NCI-H1436 (cell line): Measurements from ENCODE around the gene ALPL.
"Not testable (repeated sequence)": the region's sequence is repeated elsewhere in the genome, so short reads cannot be mapped to it uniquely, and the experiment has no call there.

Experiments
- DNase-seq: peaks from one replicate; lab custom pipeline; 2025; lab: John Stamatoyannopoulos, UW

ALPL gene

GRCh38 chr1:21509351-21510112, at the start of gene ALPL:
Gene ALPL, plus strand, starts transcription at chr1:21509423. Its CDS starts 44,659 bp downstream, at chr1:21554082.
- no peak for DNase-seq

DNA sequence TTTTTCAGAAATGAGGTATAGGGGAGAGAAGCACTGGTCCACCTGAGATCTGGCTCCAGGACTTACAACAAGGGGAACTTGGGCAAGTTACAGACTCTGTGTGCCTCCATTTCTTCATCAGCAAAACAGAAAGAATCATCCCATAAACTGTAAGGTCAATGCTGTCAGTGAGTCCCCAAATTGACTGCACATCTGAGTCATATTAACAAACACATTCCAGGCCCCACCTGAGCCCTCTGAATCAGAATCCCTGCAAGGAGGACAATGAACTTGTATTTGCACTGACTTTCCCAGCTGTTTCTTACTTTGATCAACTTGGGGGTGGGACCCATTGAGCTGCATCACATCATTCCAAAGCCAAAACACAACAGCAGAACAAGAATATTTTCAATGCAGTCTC, 44.1 kb upstream of the ALPL start:
- DNase-seq, result not testable (repeated sequence)

DNA sequence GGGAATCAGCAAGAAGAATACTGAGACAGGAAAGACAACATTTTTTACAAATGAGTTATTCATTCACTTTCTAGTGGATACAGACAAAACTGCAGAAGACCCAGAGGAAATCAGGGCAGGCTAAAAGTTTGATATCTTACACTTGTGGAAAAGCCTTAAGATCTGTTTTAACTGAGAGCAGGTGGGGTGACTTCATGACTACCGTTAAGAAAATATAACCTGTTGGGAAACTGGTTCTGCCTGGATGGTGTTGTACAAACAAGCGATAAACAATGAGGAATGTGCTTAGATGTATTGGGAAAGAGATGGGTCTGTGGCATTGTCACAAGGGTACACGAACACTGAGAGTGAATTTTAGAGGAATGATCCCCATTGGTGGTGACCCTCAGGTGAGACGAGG, 41.3 kb upstream of the ALPL start:
- DNase-seq, result not testable (repeated sequence)

DNA sequence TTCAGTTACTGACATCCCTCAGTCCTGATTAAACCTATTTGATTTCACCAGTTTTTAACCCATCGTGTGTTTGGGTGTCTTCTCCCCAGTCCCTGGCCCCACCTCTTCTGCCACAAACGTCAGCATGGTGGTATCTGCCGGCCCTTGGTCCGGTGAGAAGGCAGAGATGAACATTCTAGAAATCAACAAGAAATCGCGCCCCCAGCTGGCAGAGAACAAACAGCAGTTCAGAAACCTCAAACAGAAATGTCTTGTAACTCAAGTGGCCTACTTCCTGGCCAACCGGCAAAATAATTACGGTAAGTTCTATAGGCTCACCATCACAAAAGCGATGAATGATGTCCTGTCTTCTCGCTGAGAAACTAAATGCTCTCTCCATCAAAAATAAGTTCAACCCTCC, 40.6 kb upstream of the ALPL start:
- DNase-seq, result no peak

DNA sequence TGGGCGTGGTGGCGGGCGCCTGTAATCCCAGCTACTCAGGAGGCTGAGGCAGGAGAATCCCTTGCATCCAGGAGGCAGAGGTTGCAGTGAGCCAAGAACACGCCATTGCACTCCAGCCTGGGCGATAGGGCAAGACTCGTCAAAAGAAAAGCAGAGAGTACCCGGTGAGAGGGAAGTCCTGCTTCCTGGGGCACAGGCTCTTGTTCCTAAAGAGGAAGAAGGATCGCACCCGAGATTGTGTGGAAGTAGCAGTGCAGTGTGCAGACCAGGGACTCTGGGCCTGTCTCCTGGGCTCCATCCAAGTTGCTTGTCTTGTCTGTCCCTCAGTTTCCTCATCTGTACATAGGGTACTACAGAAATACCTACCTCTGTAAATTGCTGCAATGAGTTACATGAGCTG, 39.6 kb upstream of the ALPL start:
- no peak for DNase-seq

DNA sequence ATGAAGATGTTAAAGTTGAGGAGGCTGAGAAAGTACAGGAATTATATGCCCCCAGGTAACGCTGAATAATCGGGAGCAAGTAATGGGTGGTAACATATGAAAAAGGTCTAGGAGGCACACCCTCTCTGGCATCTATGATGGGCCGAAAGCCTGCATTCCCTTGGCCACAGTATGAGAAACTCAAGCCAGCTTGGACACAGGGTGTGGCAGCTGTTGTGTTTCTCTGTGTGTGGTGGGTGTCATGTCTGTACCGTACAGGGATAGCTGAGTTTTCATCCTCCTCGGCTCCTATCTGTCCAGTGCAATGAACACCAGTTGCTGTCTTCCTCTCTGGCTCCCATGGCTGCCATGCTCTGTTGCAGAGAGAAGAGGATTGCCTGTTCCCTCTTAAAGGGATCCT, 36.4 kb upstream of the ALPL start:
- DNase-seq, result no peak

GRCh38 chr1:21478356-21478755, 30.9 kb upstream of the ALPL start:
- DNase-seq, result no peak

DNA sequence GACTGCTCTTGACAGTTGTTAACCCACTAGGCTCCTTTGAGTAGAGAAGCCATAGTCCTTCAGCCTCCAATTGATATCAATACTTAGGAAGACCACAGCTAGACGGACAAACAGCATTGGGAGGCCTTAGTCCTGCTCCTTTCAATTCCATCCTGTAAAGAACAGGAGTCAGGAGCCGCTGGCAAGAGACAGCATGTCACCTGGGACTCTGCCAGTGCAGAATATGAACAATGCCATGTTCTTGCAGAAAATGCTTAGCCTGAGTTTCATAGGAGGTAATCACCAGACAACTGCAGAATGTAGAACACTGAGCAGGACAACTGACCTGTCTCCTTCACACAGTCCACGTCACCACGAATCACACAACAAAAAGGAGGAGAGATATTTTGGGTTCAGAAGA, 25.3 kb upstream of the ALPL start:
- not testable (repeated sequence) for DNase-seq

DNA sequence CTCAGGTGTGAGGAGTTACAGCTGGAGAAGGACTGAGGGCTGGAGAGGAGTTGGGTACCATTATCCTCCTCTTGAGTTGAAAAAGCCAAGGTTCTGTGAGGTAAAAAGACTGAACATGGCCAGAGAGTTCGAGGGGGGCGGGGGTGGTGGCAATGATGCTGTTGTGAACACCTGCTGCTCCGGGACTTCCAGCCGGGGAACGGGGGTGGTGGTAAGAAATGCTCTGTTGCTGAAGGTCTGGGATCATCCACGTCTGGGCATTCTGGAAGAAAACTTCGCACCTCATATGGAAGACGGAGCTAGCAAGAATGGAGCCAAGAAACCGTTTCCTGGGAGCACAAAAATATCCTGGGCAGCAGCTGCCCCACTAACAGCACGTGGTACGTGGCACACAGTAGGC, 20.1 kb upstream of the ALPL start:
- DNase-seq, result no peak

DNA sequence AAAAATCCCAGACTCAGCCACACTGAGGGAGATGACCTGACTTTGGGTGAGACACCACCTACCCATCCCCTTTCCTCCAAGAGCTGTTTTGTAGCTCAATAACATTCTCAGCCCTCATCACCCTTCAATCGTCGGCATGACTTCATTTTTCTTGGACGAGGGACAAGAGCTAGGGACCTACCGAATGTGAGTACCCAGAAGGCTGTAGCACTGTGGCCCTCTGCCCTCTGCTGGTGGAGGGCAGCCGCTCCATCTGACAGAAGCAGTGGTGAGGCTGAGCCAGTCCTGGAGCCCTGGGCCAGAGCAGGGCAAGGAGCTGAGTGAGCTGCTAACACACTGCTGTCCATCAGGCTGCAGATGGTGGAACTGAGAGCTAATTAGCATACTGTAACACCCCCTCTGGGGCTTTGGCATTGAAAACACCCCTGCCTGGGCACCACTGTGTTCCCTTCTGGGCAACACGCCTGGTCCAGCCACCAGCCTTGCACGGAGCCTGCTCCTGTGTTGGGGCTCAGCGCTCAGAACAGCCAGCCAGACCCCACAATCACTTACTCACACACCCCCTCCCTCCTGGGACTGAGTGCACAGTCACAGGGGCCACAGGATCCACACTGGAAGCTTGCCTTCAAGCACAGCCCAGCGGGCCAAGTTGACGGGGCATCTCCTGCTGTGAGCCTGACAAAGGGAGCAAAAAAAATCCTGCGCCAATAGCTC, 18.3 kb upstream of the ALPL start:
- no peak for DNase-seq

- DNase-seq, result peak; percentile 96
Measured at GRCh38 chr1:21491488-21492355, 17.5 kb upstream of the ALPL start.

DNA sequence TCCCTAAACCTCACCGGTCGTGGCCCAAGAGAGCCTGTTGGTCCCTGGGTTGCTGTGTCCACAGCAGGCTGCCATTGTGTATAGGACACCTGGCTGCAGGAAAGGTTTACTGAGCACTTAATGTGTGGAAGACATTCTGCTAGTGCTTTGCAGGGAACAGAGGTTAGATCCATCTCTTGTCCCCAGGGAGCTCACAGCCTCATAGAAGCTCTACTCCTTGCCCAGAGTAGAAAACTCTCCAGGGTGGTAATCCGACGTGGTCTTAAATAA, 16.9 kb upstream of the ALPL start:
- DNase-seq, result no peak

DNA sequence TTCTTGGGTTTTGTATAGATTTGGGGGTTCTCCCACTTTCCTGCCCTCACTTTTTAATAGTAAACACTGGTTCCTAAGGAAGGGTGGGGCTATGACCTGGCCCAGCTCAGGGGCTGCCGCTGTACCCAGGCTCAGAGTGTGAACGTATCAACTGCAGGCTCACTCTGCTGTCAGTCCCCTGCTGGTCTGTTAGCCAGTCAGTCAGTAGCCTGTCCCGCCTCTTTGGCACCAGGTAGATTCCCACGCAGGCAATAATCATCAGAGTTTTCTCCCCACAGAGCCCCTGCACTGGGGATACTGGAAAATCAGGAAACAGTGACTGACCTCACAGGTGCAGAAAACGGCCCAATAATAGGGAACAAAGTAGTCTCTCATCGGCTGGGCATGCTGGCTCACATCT, 15.0 kb upstream of the ALPL start:
- DNase-seq, result no peak

- no peak for DNase-seq
Measured at GRCh38 chr1:21495225-21495820, 13.9 kb upstream of the ALPL start.

DNA sequence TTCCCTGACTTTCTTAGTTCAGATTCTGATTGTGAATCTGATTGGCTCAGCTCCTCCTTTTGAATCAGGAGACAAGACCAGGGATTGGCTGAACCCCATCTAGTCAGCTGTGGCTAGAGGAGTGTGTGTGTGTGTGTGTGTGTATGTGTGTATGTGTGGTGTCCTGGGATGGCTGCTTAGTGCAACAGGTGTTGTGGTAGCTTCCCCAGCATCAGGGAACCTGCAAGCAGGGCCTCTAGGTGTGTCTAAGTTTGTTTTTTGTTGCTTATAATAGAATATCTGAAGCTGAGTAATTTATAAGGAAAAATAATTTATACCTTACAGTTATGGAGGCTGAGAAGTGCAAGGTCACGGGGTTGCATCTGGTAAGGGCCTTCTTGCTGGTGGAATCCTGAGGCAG, 13.2 kb upstream of the ALPL start:
- DNase-seq, result no peak

DNA sequence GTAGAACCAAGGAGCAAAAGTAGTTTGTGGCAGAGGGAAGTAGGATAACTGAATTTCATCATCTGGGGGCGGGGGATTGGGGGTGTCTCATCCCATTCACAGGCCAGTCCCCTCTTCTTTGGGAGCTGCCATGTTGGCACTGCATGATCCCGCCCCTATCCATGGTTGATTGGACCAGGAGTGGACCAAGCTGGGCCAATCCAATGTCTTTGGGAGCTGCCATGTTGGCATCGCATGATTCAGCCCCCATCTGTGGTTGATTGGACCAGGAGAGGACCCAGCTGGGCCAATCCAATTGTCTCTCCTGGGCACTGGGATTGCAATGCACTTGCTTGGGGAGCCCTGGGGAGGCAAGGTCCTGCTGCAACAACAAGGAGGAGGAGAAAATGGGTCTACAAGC, 12.3 kb upstream of the ALPL start:
- DNase-seq, result no peak

DNA sequence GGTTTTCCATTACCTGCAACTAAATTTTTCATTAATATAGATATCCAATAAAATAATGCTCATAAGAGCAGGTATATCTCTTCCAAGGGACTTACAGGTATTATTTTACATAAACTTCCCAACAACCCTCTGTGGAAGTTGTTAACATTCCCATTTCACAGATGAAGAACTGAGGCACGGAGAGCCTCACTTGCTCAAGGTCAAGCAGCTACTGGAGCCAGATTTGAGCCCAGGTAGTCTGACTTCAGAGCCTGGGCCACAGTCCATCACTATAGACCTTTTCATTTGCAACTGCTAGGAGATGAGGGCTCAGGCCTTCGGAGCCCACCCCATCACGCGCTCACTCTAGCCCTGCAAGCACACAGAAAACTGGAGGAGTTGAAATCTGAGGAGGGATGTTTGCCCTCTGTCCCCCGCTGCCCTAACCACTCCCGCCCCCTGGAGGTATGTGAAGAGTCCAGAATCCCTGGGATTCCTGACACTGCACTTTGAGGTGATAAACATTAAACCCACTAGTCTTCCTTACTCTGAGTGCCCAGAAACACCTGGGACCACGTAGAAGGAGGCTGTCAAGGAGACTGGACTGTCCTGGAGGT, 11.7 kb upstream of the ALPL start:
- DNase-seq, result no peak

DNA sequence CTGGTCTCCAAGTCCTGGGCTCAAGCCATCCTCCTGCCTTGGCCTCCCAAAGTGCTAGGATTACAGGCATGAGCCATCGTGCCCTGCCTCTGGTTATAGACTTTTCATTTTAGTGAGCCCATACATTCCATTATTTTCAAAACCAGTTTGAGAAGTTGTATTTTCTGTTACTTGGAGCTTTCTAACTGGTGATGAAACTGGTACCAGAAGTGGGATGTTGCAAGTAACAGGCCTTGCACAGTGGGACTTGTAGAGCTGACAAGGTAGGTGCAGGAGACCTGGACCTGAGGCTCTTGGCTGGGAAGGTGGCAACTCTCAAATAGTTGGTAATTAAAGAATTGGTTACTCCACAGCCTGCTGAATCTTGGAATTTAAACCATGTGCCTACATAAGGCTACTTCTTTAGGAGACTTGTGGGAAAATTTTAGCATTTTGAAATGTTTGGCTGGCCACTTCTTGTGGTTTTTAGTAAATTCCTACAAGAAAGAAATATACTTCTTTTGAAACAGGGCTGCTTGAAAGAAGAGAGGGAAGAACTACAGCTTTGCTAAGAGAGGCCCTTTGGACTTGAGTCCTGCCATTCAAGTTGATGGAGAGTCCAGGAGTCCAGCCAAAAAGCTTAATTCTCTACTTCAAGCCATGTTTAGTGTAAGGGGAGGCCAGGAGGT, 9.8 kb upstream of the ALPL start:
- DNase-seq, result no peak

DNA sequence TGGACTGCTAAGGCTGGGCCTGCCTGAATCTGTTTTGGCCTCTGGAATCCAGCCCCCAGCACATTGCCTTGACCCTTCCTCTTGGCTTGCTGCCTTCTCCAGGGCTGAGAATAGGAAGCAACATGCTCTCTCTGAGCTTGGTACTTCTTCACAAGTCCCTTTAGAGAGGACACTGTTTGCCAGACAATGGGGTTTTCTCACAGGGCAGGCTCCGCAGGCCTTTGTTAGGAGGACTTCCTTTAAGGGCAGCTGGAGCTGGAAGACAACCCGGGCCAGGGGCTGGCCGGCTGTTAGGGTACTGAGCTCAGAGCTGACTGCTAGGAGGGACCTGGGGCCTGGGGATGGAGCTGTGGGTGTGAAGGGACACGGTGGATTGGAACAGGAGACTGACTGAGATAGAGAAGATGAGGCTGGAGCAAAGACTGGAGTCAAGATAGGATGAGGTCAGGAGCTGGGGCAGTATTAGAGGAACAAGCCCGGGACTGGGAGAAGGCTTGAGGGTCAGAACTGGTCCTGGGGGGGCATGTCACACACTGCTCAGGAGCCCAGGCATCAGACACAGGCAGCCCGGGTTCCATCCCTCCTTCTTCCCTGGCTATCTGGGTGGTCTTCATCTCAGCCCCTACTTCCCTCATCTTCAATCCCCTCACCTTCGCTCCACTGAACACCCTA, 5.4 kb upstream of the ALPL start:
- no peak for DNase-seq

DNA sequence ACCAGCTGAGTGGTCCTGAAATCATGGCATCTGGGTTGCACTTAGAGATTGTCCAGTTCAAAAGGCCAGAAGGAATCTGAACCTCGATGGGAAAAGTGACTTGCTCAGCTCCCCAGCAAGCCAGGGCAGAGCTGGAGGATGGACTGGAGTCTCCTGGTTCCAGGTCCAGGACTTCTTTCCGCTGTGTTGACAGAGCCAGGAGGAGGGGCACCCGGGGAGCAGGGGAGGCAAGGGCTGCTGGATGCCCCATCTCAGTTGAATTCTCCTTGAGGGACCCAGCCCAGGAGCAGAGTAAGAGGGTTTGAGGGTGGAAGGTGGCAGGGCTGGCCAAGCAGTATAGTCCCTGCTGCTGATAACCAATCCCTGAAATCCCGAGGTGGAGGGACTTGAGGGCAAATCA, 2.4 kb upstream of the ALPL start:
- DNase-seq, result no peak
